ENCODE data around the gene EFNA5.

DNA sequence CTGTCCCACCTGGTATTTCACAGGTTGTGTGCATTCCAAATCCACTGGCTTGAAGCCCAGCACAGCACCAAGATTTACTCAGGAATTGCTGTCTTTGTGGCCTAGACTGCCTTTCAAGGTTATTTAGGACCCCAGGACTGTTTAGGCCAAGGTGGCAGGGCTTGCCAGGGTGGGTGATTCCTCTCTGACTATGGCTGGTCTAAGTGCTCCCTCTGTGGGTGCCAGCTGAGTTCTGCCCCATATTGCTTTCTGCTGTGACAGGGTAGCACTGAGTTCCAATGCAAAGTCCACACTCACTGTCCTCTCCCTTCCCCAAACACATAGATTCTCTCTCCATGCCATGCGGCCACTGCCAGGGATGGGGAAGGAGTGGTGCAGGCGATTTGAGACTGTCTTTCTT, 318.2 kb downstream of the EFNA5 start:
- TF ChIP-seq, protein P1, sequence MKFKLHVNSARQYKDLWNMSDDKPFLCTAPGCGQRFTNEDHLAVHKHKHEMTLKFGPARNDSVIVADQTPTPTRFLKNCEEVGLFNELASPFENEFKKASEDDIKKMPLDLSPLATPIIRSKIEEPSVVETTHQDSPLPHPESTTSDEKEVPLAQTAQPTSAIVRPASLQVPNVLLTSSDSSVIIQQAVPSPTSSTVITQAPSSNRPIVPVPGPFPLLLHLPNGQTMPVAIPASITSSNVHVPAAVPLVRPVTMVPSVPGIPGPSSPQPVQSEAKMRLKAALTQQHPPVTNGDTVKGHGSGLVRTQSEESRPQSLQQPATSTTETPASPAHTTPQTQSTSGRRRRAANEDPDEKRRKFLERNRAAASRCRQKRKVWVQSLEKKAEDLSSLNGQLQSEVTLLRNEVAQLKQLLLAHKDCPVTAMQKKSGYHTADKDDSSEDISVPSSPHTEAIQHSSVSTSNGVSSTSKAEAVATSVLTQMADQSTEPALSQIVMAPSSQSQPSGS (tag by site-specific recombination; IDR thresholded peaks at IDR 0.05; ENCODE audit: low read depth): no peak
- TF ChIP-seq, protein P2, sequence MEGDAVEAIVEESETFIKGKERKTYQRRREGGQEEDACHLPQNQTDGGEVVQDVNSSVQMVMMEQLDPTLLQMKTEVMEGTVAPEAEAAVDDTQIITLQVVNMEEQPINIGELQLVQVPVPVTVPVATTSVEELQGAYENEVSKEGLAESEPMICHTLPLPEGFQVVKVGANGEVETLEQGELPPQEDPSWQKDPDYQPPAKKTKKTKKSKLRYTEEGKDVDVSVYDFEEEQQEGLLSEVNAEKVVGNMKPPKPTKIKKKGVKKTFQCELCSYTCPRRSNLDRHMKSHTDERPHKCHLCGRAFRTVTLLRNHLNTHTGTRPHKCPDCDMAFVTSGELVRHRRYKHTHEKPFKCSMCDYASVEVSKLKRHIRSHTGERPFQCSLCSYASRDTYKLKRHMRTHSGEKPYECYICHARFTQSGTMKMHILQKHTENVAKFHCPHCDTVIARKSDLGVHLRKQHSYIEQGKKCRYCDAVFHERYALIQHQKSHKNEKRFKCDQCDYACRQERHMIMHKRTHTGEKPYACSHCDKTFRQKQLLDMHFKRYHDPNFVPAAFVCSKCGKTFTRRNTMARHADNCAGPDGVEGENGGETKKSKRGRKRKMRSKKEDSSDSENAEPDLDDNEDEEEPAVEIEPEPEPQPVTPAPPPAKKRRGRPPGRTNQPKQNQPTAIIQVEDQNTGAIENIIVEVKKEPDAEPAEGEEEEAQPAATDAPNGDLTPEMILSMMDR (tag by site-specific recombination; IDR thresholded peaks at IDR 0.05): no peak
- TF ChIP-seq, protein P3, sequence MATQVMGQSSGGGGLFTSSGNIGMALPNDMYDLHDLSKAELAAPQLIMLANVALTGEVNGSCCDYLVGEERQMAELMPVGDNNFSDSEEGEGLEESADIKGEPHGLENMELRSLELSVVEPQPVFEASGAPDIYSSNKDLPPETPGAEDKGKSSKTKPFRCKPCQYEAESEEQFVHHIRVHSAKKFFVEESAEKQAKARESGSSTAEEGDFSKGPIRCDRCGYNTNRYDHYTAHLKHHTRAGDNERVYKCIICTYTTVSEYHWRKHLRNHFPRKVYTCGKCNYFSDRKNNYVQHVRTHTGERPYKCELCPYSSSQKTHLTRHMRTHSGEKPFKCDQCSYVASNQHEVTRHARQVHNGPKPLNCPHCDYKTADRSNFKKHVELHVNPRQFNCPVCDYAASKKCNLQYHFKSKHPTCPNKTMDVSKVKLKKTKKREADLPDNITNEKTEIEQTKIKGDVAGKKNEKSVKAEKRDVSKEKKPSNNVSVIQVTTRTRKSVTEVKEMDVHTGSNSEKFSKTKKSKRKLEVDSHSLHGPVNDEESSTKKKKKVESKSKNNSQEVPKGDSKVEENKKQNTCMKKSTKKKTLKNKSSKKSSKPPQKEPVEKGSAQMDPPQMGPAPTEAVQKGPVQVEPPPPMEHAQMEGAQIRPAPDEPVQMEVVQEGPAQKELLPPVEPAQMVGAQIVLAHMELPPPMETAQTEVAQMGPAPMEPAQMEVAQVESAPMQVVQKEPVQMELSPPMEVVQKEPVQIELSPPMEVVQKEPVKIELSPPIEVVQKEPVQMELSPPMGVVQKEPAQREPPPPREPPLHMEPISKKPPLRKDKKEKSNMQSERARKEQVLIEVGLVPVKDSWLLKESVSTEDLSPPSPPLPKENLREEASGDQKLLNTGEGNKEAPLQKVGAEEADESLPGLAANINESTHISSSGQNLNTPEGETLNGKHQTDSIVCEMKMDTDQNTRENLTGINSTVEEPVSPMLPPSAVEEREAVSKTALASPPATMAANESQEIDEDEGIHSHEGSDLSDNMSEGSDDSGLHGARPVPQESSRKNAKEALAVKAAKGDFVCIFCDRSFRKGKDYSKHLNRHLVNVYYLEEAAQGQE (tag by site-specific recombination; IDR thresholded peaks at IDR 0.05): no peak

All from HEK293 (cell line).